ENCODE results near the gene SASH1.

GRCh38 chr6:148516217-148516616 lies 173.6 kb downstream of the SASH1 start:
- TF ChIP-seq CTCF (IDR thresholded peaks at IDR 0.05) (no peak), POLR2A (IDR thresholded peaks at IDR 0.05) (no peak), POLR2AphosphoS5 (IDR thresholded peaks at IDR 0.05) (no peak)
